GM23338 (cell line): ENCODE measurements around the gene RPL27. TPM values are rescaled to one million over a fixed set of nuclear protein-coding genes. Genes with fewer than 3 reads are reported as not detected.

Experiments used
- ATAC-seq: fragments of 200-7000 bp; cut with Tn5 transposase; 3 replicates; pipeline ENCODE4 v1.9.1; 2020
- DNase-seq: peaks from one replicate; pipeline ENCODE4 v3.0.0-alpha.2; 2015; ENCODE audit warnings: low spot score
- H2AFZ ChIP-seq: fragments of 200-600 bp; sonication (generic); 2 replicates; pipeline ENCODE4 v1.8.0; 2016; ENCODE audit warnings: antibody characterized with exemption, mild to moderate bottlenecking, moderate library complexity
- H3F3A ChIP-seq: fragments of 200-600 bp; sonication (generic); replicated peaks from 2 replicates; pipeline ENCODE4 v1.8.0; 2017; ENCODE audit warnings: antibody characterized with exemption, mixed run types, low read depth
- H3K27ac ChIP-seq: fragments of 200-600 bp; sonication (generic); 2 replicates; pipeline ENCODE4 v1.6.1; 2016; ENCODE audit warnings: low read depth
- H3K27me3 ChIP-seq: fragments of 200-600 bp; sonication (generic); 2 replicates; pipeline ENCODE4 v1.8.0; 2016; ENCODE audit warnings: mild to moderate bottlenecking, mixed run types, moderate library complexity; ENCODE audit not compliant: insufficient read depth
- H3K36me3 ChIP-seq: fragments of 200-600 bp; sonication (generic); 2 replicates; pipeline ENCODE4 v1.8.0; 2016; ENCODE audit warnings: mild to moderate bottlenecking; ENCODE audit not compliant: insufficient read depth
- H3K4me1 ChIP-seq: fragments of 200-600 bp; sonication (generic); 2 replicates; pipeline ENCODE4 v1.8.0; 2016; ENCODE audit warnings: mild to moderate bottlenecking, moderate library complexity; ENCODE audit not compliant: insufficient read depth
- H3K4me2 ChIP-seq: fragments of 200-600 bp; sonication (generic); 2 replicates; pipeline ENCODE4 v1.7.1; 2017; ENCODE audit warnings: mixed run types
- H3K4me3 ChIP-seq: fragments of 200-600 bp; sonication (generic); 2 replicates; pipeline ENCODE4 v1.6.1; 2016; ENCODE audit warnings: mixed run types
- H3K79me2 ChIP-seq: fragments of 200-600 bp; sonication (generic); replicated peaks from 2 replicates; pipeline ENCODE4 v1.8.0; 2017; ENCODE audit warnings: mild to moderate bottlenecking; ENCODE audit not compliant: insufficient read depth
- H3K9me2 ChIP-seq: fragments of 200-600 bp; sonication (generic); 2 replicates; pipeline ENCODE4 v1.8.0; 2017; ENCODE audit not compliant: insufficient read depth
- H4K20me1 ChIP-seq: fragments of 200-600 bp; sonication (generic); replicated peaks from 2 replicates; pipeline ENCODE4 v1.8.0; 2017; ENCODE audit warnings: mild to moderate bottlenecking; ENCODE audit not compliant: insufficient read depth
- H3K27ac Mint-ChIP-seq: 2 replicates; pipeline ENCODE4 v1.8.0; 2020; ENCODE audit warnings: inconsistent platforms, mild to moderate bottlenecking, moderate library complexity, mixed read lengths
- H3K27me3 Mint-ChIP-seq: 3 replicates; pipeline ENCODE4 v1.8.0; 2022; ENCODE audit warnings: low read depth, mild to moderate bottlenecking, moderate library complexity, mixed read lengths, inconsistent platforms; ENCODE audit not compliant: insufficient read depth, poor library complexity
- H3K36me3 Mint-ChIP-seq: 3 replicates; pipeline ENCODE4 v1.8.0; 2021; ENCODE audit warnings: low read depth, mild to moderate bottlenecking, inconsistent platforms, moderate library complexity, mixed read lengths
- H3K4me1 Mint-ChIP-seq: 3 replicates; pipeline ENCODE4 v1.8.0; 2020; ENCODE audit warnings: mild to moderate bottlenecking, inconsistent platforms, mixed read lengths
- H3K4me3 Mint-ChIP-seq: 3 replicates; pipeline ENCODE4 v1.8.0; 2021; ENCODE audit warnings: moderate library complexity, mild to moderate bottlenecking, inconsistent platforms, mixed read lengths
- H3K9me3 Mint-ChIP-seq: 3 replicates; pipeline ENCODE4 v1.8.0; 2020; ENCODE audit warnings: moderate library complexity, mild to moderate bottlenecking, inconsistent platforms, mixed read lengths
- CTCF ChIP-seq, 2 experiments: fragments of 200-600 bp in 1 of 2; sonication (generic) in 1 of 2; conservative IDR thresholded peaks; 2 replicates each; pipeline versions ENCODE4 v1.5.1 to v1.6.1; 2016 to 2017; ENCODE audit warnings: antibody characterized with exemption in 2 of 2, low read depth in 2 of 2, mild to moderate bottlenecking in 2 of 2, moderate library complexity in 1 of 2
- EZH2 ChIP-seq: fragments of 200-600 bp; sonication (generic); IDR thresholded peaks from one replicate; pipeline ENCODE4 v1.8.0; 2017; ENCODE audit warnings: antibody characterized with exemption, mild to moderate bottlenecking, low read depth; ENCODE audit not compliant: unreplicated experiment
- EZH2phosphoT487 ChIP-seq: fragments of 200-600 bp; sonication (generic); IDR thresholded peaks from one replicate; pipeline ENCODE4 v1.8.1; 2018; ENCODE audit warnings: antibody characterized with exemption; ENCODE audit not compliant: unreplicated experiment
- JUNB ChIP-seq: IDR thresholded peaks from one replicate; pipeline ENCODE4 v1.6.1; 2016; ENCODE audit warnings: antibody characterized with exemption; ENCODE audit not compliant: unreplicated experiment
- NANOG ChIP-seq: IDR thresholded peaks from 2 replicates; pipeline ENCODE4 v1.6.1; 2016; ENCODE audit warnings: antibody characterized with exemption, borderline replicate concordance
- REST ChIP-seq: IDR thresholded peaks from one replicate; pipeline ENCODE4 v1.6.1; 2018; ENCODE audit warnings: antibody characterized with exemption; ENCODE audit not compliant: unreplicated experiment
- ZNF114 ChIP-seq: fragments of 250-450 bp; sonication (Bioruptor Pico); IDR thresholded peaks from 2 replicates; pipeline ENCODE4 v1.5.0; 2020; ENCODE audit warnings: mild to moderate bottlenecking, moderate library complexity
- ZNF331 ChIP-seq: fragments of 250-450 bp; sonication (Bioruptor Pico); IDR thresholded peaks from 2 replicates; pipeline ENCODE4 v1.5.0; 2020; ENCODE audit warnings: low read depth, mild to moderate bottlenecking, moderate library complexity
- polyA plus RNA-seq: library from polyadenylated mRNA; unstranded; fragments of >200 nt; fragmentation: Nextera tagmentation; extraction: Ambion mirVana; gene quantifications from 2 replicates; pipeline ENCODE4 v1.2.1, GENCODE V29; 2016
- total RNA-seq: library from RNA; depleted of rRNA; stranded (reverse); fragments of >200 nt; shearing (Covaris generic); gene quantifications from 2 replicates; pipeline ENCODE4 v1.2.3, GENCODE V29; 2014

RPL27 gene
- total and polyA plus RNA-seq, 2 experiments from 2014 or later = 1,784 to 2,722 TPM

GRCh38 chr17:42985225-42985624, 13.0 kb upstream of the RPL27 start (continued):
- TF ChIP-seq EZH2phosphoT487 (no peak), ZNF114 (CRISPR knock-in tag) (no peak), NANOG (no peak), CTCF (conservative IDR thresholded peaks at IDR 0.05; ENCODE audit: low read depth in 2 of 2) (no peak)

GRCh38 chr17:42989141-42989540, 9.1 kb upstream of the RPL27 start:
- Histone ChIP-seq H3K4me2 (no peak overlapping the region), H3K27ac (no peak overlapping the region), H3K36me3 (peaks cover 30% of the 10 kb centered on the region), H4K20me1 (no peaks in the 10 kb centered on the region), H3K4me3 (no peak overlapping the region), H3F3A (0 out of 2 replicates have a peak, but pooled peaks cover 4% of the 10 kb centered on the region), H3K79me2 (peaks cover 4% of the 10 kb centered on the region; the same call in 1 of the 2 replicates), H2AFZ (no peak overlapping the region), H3K9me2 (no peaks in the 10 kb centered on the region), H3K4me1 (no peaks in the 10 kb centered on the region), H3K27me3 (no peaks in the 10 kb centered on the region)
- no peaks in the 10 kb centered on the region for H3K27me3 Mint-ChIP-seq
- no peaks in the 10 kb centered on the region; the same call in 2 of the 3 replicates for H3K9me3 Mint-ChIP-seq
- H3K4me3 Mint-ChIP-seq = no peak overlapping the region
- peaks cover 72% of the 10 kb centered on the region for H3K36me3 Mint-ChIP-seq
- no peak overlapping the region for H3K27ac Mint-ChIP-seq
- DNase-seq (no peak), ATAC-seq (no peak)
- TF ChIP-seq ZNF114 (CRISPR knock-in tag) (no peak), EZH2 (no peak), JUNB (no peak), EZH2phosphoT487 (no peak), REST (no peak), NANOG (no peak), ZNF331 (no peak)
- no peaks in the 10 kb centered on the region for H3K4me1 Mint-ChIP-seq
